GM21576 (cell line): Measurements from ENCODE around the gene TBCCD1.
"Not testable (repeated sequence)": the region's sequence is repeated elsewhere in the genome, so short reads cannot be mapped to it uniquely, and the experiment has no call there.

Source experiments
- ATAC-seq: cut with Tn5 transposase; IDR thresholded peaks from one replicate; pipeline ENCODE4 v1.9.1; 2021; ENCODE audit warnings: mild to moderate bottlenecking, moderate library complexity; ENCODE audit not compliant: unreplicated experiment

Gene TBCCD1

GRCh38 chr3:186498022-186498421, 69.1 kb downstream of the TBCCD1 start:
- ATAC-seq: not testable (repeated sequence)

- no peak for ATAC-seq
These were observed 69.5 kb downstream of the TBCCD1 start for GRCh38 chr3:186497608-186498007.

GRCh38 chr3:186496635-186497034, 70.5 kb downstream of the TBCCD1 start:
- ATAC-seq: no peak
